Measurements from ENCODE around the gene NUP155.

GRCh38 chr5:37391591-37391990 lies 20.7 kb upstream of the NUP155 start:
- TF ChIP-seq EZH2 (IDR thresholded peaks at IDR 0.05; ENCODE audit: borderline replicate concordance, low read depth, low read length, severe bottlenecking) (no peak), CTCF (IDR thresholded peaks at IDR 0.05; ENCODE audit: borderline replicate concordance, extremely low read depth, low read length, poor library complexity, severe bottlenecking) (no peak)
